Tibial nerve (tissue), 3 donors: ENCODE measurements around the gene ZNF407.

Source experiments
- POLR2A ChIP-seq, 2 donors: fragments of 450-650 bp; IDR thresholded peaks; one replicate each; pipeline ENCODE4 v1.6.1; 2017; ENCODE audit warnings: antibody characterized with exemption in 2 of 2, mild to moderate bottlenecking in 2 of 2, moderate library complexity in 2 of 2
- TF ChIP-seq, protein P1 (sequence below), 5 experiments: fragments of 200-600 bp in 3 of 5; fragments of 450-650 bp in 2 of 5; sonication (generic) in 3 of 5; IDR thresholded peaks; one replicate each; pipeline ENCODE4 v1.5.1; 2016 to 2019; ENCODE audit warnings: antibody characterized with exemption in 5 of 5, mild to moderate bottlenecking in 3 of 5, moderate library complexity in 2 of 5

DNA sequence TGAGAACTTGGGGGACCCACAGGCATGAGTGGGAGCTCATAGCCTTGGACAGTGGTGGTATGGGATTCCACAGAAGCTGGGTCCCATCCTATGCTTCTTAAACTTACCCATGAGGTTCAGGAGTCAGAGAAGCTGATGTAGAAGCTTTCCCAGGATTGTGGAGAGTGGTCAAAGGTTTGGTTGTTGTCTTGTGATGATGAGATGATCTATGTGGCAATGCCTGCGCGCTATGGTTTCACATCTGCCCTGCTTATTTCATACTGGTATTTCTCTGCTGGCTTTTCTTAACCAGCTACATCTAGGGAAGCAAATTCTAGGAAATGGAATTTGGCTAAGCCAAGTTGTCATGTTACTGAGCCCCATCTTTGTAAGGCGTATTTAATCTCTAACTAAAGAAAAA is 168.6 kb downstream of the ZNF407 start:
- no peak for TF ChIP-seq POLR2A (IDR thresholded peaks at IDR 0.05)
- TF ChIP-seq, protein P1, sequence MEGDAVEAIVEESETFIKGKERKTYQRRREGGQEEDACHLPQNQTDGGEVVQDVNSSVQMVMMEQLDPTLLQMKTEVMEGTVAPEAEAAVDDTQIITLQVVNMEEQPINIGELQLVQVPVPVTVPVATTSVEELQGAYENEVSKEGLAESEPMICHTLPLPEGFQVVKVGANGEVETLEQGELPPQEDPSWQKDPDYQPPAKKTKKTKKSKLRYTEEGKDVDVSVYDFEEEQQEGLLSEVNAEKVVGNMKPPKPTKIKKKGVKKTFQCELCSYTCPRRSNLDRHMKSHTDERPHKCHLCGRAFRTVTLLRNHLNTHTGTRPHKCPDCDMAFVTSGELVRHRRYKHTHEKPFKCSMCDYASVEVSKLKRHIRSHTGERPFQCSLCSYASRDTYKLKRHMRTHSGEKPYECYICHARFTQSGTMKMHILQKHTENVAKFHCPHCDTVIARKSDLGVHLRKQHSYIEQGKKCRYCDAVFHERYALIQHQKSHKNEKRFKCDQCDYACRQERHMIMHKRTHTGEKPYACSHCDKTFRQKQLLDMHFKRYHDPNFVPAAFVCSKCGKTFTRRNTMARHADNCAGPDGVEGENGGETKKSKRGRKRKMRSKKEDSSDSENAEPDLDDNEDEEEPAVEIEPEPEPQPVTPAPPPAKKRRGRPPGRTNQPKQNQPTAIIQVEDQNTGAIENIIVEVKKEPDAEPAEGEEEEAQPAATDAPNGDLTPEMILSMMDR (IDR thresholded peaks at IDR 0.05) = no peak
